Right hindlimb (tissue), 1 donor: ENCODE measurements around the gene FAM120B.
"Not testable (repeated sequence)": the region's sequence is repeated elsewhere in the genome, so short reads cannot be mapped to it uniquely, and the experiment has no call there.

Experiments
- DNase-seq: peaks from one replicate; pipeline ENCODE4 v3.0.0-alpha.2; 2018

Gene FAM120B

GRCh38 chr6:170398743-170399369, 92.3 kb downstream of the FAM120B start:
- not testable (repeated sequence) for DNase-seq

GRCh38 chr6:170399955-170400558, 93.5 kb downstream of the FAM120B start:
- not testable (repeated sequence) for DNase-seq

GRCh38 chr6:170402318-170403040, 95.9 kb downstream of the FAM120B start:
- DNase-seq = no peak

- DNase-seq = no peak
These were observed 96.9 kb downstream of the FAM120B start for GRCh38 chr6:170403451-170403850.

GRCh38 chr6:170404036-170404435, 97.5 kb downstream of the FAM120B start:
- no peak for DNase-seq

- no peak for DNase-seq
These were observed 98.1 kb downstream of the FAM120B start for GRCh38 chr6:170404697-170405096.

- DNase-seq = no peak
These were observed 98.9 kb downstream of the FAM120B start for GRCh38 chr6:170405311-170405975.

- no peak for DNase-seq
These were observed 100.6 kb downstream of the FAM120B start for GRCh38 chr6:170407200-170407599.

GRCh38 chr6:170407932-170408331, 101.4 kb downstream of the FAM120B start:
- DNase-seq = no peak

- DNase-seq = not testable (repeated sequence)
These were observed 103.2 kb downstream of the FAM120B start for GRCh38 chr6:170409746-170410145.

GRCh38 chr6:170410241-170410640, 103.7 kb downstream of the FAM120B start:
- DNase-seq = no peak

- no peak for DNase-seq
These were observed 108.8 kb downstream of the FAM120B start for GRCh38 chr6:170415318-170415717.

- no peak for DNase-seq
These were observed 109.7 kb downstream of the FAM120B start for GRCh38 chr6:170416303-170416702.

- no peak for DNase-seq
These were observed 110.5 kb downstream of the FAM120B start for GRCh38 chr6:170416959-170417606.

- DNase-seq = no peak
These were observed 111.3 kb downstream of the FAM120B start for GRCh38 chr6:170417881-170418280.

GRCh38 chr6:170420283-170420682, 113.7 kb downstream of the FAM120B start:
- no peak for DNase-seq

- DNase-seq = no peak
These were observed 114.5 kb downstream of the FAM120B start for GRCh38 chr6:170420791-170421776.

- DNase-seq = no peak
These were observed 115.4 kb downstream of the FAM120B start for GRCh38 chr6:170421921-170422320.

- DNase-seq = no peak
These were observed 116.5 kb downstream of the FAM120B start for GRCh38 chr6:170423030-170423429.

GRCh38 chr6:170423814-170424603, 117.5 kb downstream of the FAM120B start:
- no peak for DNase-seq

GRCh38 chr6:170424604-170425126, 118.1 kb downstream of the FAM120B start:
- DNase-seq = no peak
